K562 (cell line): Measurements from ENCODE around the gene RRAS. TPM values are rescaled to one million over a fixed set of nuclear protein-coding genes. Genes with fewer than 3 reads are reported as not detected.

Experiments used
- CHD4 ChIP-seq: fragments of 200-600 bp; sonication (generic); IDR thresholded peaks from 3 replicates; pipeline ENCODE4 v1.6.1; 2012; ENCODE audit warnings: low read depth, mild to moderate bottlenecking, mixed read lengths, low read length, inconsistent platforms; ENCODE audit not compliant: insufficient read depth, insufficient replicate concordance, poor library complexity, severe bottlenecking
- CREBBP ChIP-seq: IDR thresholded peaks from one replicate; pipeline ENCODE4 v1.6.1; 2012; ENCODE audit warnings: low read depth, mild to moderate bottlenecking, control low read depth, inconsistent platforms, low read length
- E2F8 ChIP-seq: fragments of 450-650 bp; IDR thresholded peaks from 2 replicates; pipeline ENCODE4 v1.7.1; 2018; ENCODE audit warnings: mild to moderate bottlenecking, low read depth; ENCODE audit not compliant: partially characterized antibody
- ESRRA ChIP-seq: fragments of 450-650 bp; IDR thresholded peaks from 2 replicates; pipeline ENCODE4 v1.6.1; 2014; ENCODE audit warnings: low read depth, mild to moderate bottlenecking, moderate library complexity, borderline replicate concordance
- FUS ChIP-seq: fragments of 200-400 bp; formaldehyde crosslinking; optimal IDR thresholded peaks from 2 replicates; pipeline ENCODE3; 2017; ENCODE audit warnings: low read depth, low read length
- GTF2E2 ChIP-seq: fragments of 200-800 bp; sonication (Bioruptor generic); IDR thresholded peaks from 2 replicates; pipeline ENCODE4 v1.6.1; 2016; ENCODE audit warnings: missing genetic modification characterization, missing compliant biosample characterization
- IFI16 ChIP-seq: fragments of 250-450 bp; sonication (Bioruptor Pico); IDR thresholded peaks from 2 replicates; pipeline ENCODE4 v2.1.2; 2022; ENCODE audit warnings: mild to moderate bottlenecking, inconsistent platforms
- MEF2A ChIP-seq: IDR thresholded peaks from 2 replicates; pipeline ENCODE4 v1.6.1; 2011; ENCODE audit warnings: low read depth, mild to moderate bottlenecking, low read length, moderate library complexity; ENCODE audit not compliant: control insufficient read depth
- NONO ChIP-seq, 2 experiments: fragments of 200-400 bp in 1 of 2; fragments of 450-650 bp in 1 of 2; formaldehyde crosslinking in 1 of 2; IDR thresholded peaks; 2 replicates each; pipeline ENCODE4 v1.6.1; 2017; ENCODE audit warnings: low read depth in 2 of 2, mild to moderate bottlenecking in 2 of 2, moderate library complexity in 2 of 2, low read length in 1 of 2
- RBM34 ChIP-seq: fragments of 200-400 bp; formaldehyde crosslinking; IDR thresholded peaks from 2 replicates; pipeline ENCODE4 v1.6.1; 2018; ENCODE audit warnings: low read length, borderline replicate concordance; ENCODE audit not compliant: insufficient read depth
- RFX1 ChIP-seq: fragments of 450-650 bp; IDR thresholded peaks from 2 replicates; pipeline ENCODE4 v1.6.1; 2016; ENCODE audit warnings: mild to moderate bottlenecking, moderate library complexity
- SRSF3 ChIP-seq: fragments of 200-400 bp; formaldehyde crosslinking; IDR thresholded peaks from 2 replicates; pipeline ENCODE4 v1.6.1; 2016; ENCODE audit warnings: mild to moderate bottlenecking, low read length, moderate library complexity; ENCODE audit not compliant: insufficient read depth
- ZFP30 ChIP-seq: fragments of 250-450 bp; sonication (Bioruptor Pico); IDR thresholded peaks from 2 replicates; pipeline ENCODE4 v1.8.0; 2022; ENCODE audit warnings: moderate library complexity, mild to moderate bottlenecking, inconsistent platforms, borderline replicate concordance
- ZMIZ1 ChIP-seq, 2 experiments: fragments of 150-350 bp in 1 of 2; IDR thresholded peaks; 2 replicates each; pipeline ENCODE4 v1.6.1; 2012 to 2016; ENCODE audit warnings: low read depth in 2 of 2, low read length in 2 of 2, mild to moderate bottlenecking in 1 of 2, moderate library complexity in 1 of 2
- polyA plus RNA-seq, 8 experiments: library from polyadenylated mRNA; depleted of rRNA in 4 of 8; stranded (reverse) in 5 of 8; unstranded in 3 of 8; fragments of >200 nt; fragmentation: Nextera tagmentation in 2 of 8; fragmentation: Illumina TruSeq in 1 of 8; extraction: Ambion mirVana in 2 of 8; extraction: Trizol in 1 of 8; gene quantifications; 2 replicates each; pipeline versions ENCODE4 v1.2.1 to v1.2.3, GENCODE V29; 2011 to 2014; ENCODE audit warnings: inconsistent platforms in 1 of 8, missing spikeins in 1 of 8
- total RNA-seq, 7 experiments: library from RNA; depleted of rRNA in 6 of 7; stranded (reverse); fragments of >200 nt in 6 of 7; fragmentation: Illumina TruSeq in 2 of 7; extraction: Trizol in 2 of 7; gene quantifications; 2 replicates each; pipeline versions ENCODE4 v1.2.1 to v1.2.3, GENCODE V29; 2011 to 2021; ENCODE audit warnings: low replicate concordance in 1 of 7
- TF ChIP-seq, protein P1 (sequence below): sonication (generic); formaldehyde crosslinking; IDR thresholded peaks from 2 replicates; pipeline ENCODE4 v1.8.1; 2023; ENCODE audit warnings: mild to moderate bottlenecking, missing genetic modification reagents
- TF ChIP-seq, protein P2 (sequence below): fragments of 450-650 bp; IDR thresholded peaks from 2 replicates; pipeline ENCODE4 v1.7.0; 2016; ENCODE audit warnings: borderline replicate concordance

RRAS gene
- total and polyA plus RNA-seq, 9 of the 15 experiments (the other 6 are each of a cell fraction or from before 2014, with no cell fraction given): 0.70 to 17.3 (median 8.2) TPM

DNA sequence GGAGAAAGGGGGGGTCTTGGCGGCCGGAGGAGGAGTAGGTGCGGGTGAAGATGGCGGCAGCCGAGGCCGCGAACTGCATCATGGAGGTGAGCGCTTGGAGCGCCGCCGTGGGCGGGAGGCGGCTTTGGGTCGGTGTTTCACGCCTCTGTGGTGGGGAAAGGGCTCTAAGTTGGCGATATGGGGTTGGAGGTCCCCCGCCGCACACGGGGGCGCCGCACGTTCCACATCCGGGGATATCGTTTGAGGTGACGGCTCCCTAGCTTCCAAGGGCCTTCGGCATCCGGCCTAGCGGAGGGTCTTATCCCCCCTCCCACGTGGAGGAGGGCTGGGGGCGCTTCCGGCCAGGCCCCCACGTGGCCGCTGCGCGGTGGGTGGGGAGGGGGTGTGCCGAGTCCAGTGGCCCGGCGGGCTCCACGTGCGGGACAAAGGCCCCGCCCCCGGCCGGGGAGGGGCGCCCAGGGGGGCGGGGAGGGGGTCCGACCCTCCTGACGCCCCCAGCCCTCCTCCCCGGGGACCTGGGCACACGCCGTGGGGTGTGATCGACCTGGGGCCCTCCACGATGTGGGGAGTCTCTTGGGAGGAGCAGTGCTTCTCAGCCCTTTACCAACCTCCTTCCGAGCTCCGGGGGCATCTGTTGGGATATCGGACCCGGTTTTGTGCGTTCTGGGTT is 37.4 kb upstream of the RRAS start, which contains the start of gene PRMT1 (continued):
- TF ChIP-seq E2F8 (peak; percentile 66), ZMIZ1 (IDR thresholded peaks at IDR 0.05; ENCODE audit: low read depth in 2 of 2, low read length in 2 of 2) (no peak), CHD4 (no peak), SRSF3 (peak; percentile 91; the same call in 1 of the 2 replicates), ESRRA (peak; percentile 55; the same call in 1 of the 2 replicates), IFI16 (CRISPR knock-in tag) (no peak), FUS (no peak), RBM34 (no peak), ZFP30 (no peak), RFX1 (no peak), CREBBP (no peak), MEF2A (no peak), NONO (IDR thresholded peaks at IDR 0.05; ENCODE audit: low read depth in 2 of 2, low read length in 1 of 2) (no peak; a peak in 2 of 4 replicates), GTF2E2 (tag) (no peak)
- TF ChIP-seq, protein P1, sequence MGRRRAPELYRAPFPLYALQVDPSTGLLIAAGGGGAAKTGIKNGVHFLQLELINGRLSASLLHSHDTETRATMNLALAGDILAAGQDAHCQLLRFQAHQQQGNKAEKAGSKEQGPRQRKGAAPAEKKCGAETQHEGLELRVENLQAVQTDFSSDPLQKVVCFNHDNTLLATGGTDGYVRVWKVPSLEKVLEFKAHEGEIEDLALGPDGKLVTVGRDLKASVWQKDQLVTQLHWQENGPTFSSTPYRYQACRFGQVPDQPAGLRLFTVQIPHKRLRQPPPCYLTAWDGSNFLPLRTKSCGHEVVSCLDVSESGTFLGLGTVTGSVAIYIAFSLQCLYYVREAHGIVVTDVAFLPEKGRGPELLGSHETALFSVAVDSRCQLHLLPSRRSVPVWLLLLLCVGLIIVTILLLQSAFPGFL: no peak
- TF ChIP-seq, protein P2, sequence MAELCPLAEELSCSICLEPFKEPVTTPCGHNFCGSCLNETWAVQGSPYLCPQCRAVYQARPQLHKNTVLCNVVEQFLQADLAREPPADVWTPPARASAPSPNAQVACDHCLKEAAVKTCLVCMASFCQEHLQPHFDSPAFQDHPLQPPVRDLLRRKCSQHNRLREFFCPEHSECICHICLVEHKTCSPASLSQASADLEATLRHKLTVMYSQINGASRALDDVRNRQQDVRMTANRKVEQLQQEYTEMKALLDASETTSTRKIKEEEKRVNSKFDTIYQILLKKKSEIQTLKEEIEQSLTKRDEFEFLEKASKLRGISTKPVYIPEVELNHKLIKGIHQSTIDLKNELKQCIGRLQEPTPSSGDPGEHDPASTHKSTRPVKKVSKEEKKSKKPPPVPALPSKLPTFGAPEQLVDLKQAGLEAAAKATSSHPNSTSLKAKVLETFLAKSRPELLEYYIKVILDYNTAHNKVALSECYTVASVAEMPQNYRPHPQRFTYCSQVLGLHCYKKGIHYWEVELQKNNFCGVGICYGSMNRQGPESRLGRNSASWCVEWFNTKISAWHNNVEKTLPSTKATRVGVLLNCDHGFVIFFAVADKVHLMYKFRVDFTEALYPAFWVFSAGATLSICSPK: no peak
